ENCODE data around the gene SHANK1.

DNA sequence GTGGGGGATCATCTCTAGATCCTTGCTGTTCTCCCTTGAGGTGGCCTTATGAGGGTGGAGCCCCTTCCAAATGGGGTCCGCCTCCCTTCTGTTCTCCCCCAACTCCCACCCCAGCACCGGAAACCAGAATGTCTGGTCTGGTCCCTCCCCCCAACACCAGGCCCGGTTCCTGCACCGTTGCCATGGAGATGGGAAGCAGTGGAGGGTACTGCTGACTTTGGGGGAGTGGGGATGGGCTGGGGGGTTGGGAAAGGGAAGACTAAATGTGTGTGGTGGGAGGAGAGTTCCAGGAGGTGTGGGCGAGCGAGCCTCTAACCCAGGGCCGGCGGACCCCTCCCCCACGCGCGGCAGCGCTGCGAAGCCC is 1.7 kb downstream of the SHANK1 start:
- TF ChIP-seq, protein P1, sequence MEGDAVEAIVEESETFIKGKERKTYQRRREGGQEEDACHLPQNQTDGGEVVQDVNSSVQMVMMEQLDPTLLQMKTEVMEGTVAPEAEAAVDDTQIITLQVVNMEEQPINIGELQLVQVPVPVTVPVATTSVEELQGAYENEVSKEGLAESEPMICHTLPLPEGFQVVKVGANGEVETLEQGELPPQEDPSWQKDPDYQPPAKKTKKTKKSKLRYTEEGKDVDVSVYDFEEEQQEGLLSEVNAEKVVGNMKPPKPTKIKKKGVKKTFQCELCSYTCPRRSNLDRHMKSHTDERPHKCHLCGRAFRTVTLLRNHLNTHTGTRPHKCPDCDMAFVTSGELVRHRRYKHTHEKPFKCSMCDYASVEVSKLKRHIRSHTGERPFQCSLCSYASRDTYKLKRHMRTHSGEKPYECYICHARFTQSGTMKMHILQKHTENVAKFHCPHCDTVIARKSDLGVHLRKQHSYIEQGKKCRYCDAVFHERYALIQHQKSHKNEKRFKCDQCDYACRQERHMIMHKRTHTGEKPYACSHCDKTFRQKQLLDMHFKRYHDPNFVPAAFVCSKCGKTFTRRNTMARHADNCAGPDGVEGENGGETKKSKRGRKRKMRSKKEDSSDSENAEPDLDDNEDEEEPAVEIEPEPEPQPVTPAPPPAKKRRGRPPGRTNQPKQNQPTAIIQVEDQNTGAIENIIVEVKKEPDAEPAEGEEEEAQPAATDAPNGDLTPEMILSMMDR (IDR thresholded peaks at IDR 0.05) = no peak
- no peak for TF ChIP-seq POLR2A (IDR thresholded peaks at IDR 0.05)
